ENCODE data around the gene GPR78.
"Not testable (repeated sequence)": the region's sequence is repeated elsewhere in the genome, so short reads cannot be mapped to it uniquely, and the experiment has no call there.

The GPR78 gene

GRCh38 chr4:8568068-8568668 lies 12.0 kb upstream of the GPR78 start:
- no peak for DNase-seq

- DNase-seq, result no peak
These were observed 10.0 kb upstream of the GPR78 start for GRCh38 chr4:8570201-8570600.

- DNase-seq, result no peak
These were observed 8.2 kb upstream of the GPR78 start for GRCh38 chr4:8571702-8572685.

- no peak for DNase-seq
These were observed 6.9 kb upstream of the GPR78 start for GRCh38 chr4:8573266-8573665.

GRCh38 chr4:8574796-8575370 lies 5.3 kb upstream of the GPR78 start:
- DNase-seq, result no peak

- DNase-seq, result no peak
These were observed 4.7 kb upstream of the GPR78 start for GRCh38 chr4:8575457-8575856.

- DNase-seq, result not testable (repeated sequence)
These were observed 3.6 kb upstream of the GPR78 start for GRCh38 chr4:8576591-8576990.

- DNase-seq, result no peak
These were observed 3.1 kb upstream of the GPR78 start for GRCh38 chr4:8577046-8577445.

- no peak for DNase-seq
These were observed 2.2 kb upstream of the GPR78 start for GRCh38 chr4:8577972-8578371.

GRCh38 chr4:8578717-8579116 lies 1.5 kb upstream of the GPR78 start:
- no peak for DNase-seq

GRCh38 chr4:8579526-8580320 lies 469 bp upstream of the GPR78 start:
- no peak for DNase-seq

GRCh38 chr4:8581094-8581861 lies 1.1 kb downstream of the GPR78 start:
- no peak for DNase-seq

- no peak for DNase-seq
These were observed 1.8 kb downstream of the GPR78 start for GRCh38 chr4:8582016-8582415.

- no peak for DNase-seq
These were observed 2.2 kb downstream of the GPR78 start for GRCh38 chr4:8582436-8582835.

GRCh38 chr4:8582941-8583654 lies 2.9 kb downstream of the GPR78 start:
- DNase-seq, result no peak

- no peak for DNase-seq
These were observed 3.4 kb downstream of the GPR78 start for GRCh38 chr4:8583655-8584025.

GRCh38 chr4:8585186-8585585 lies 5.0 kb downstream of the GPR78 start:
- no peak for DNase-seq

GRCh38 chr4:8585721-8586212 lies 5.6 kb downstream of the GPR78 start:
- no peak for DNase-seq

- no peak for DNase-seq
These were observed 6.1 kb downstream of the GPR78 start for GRCh38 chr4:8586246-8586645.

- no peak for DNase-seq
These were observed 6.7 kb downstream of the GPR78 start for GRCh38 chr4:8586671-8587468.
